ENCODE measurements around the gene KL.

The KL gene

DNA sequence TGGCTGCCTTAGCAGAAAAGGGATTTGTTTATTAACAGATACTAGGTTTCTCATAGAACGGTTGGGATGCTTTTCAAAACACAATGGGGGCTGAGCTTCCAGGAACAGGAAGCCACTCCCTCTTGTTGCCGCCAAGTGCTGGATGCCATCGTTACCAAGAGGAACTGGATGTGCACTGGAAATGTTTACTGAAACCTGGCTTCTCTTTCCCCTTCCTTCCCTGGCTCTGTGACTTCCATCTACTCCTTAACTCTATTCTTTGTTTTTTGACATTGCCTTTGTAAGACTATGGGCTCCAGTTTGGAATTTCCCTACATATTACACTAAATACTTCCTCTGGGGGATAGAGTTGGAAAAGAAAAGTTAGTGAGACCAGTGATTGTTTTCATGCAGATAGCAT, 11.7 kb upstream of the KL start:
- DNase-seq (ENCODE audit: low spot score) = no peak

DNA sequence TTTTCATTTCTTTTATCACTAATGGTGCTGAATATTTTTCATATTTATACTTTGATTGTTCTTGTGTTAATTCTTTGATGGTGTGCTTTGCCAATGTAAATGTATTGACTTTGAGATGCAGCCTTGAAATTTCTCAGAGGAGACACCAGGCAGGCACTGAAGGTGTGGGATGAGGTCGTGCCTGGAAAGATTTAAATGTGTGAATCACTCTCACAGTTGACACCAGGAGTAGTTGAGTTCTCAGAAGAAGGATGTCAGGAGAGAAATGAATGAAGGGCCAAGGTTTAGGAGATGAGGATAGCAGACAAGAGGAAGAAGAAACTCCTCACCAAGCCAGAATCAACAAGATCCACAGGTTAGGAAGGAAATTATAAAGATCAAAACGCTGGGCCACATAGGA, 10.1 kb upstream of the KL start:
- DNase-seq (ENCODE audit: low spot score) = no peak

DNA sequence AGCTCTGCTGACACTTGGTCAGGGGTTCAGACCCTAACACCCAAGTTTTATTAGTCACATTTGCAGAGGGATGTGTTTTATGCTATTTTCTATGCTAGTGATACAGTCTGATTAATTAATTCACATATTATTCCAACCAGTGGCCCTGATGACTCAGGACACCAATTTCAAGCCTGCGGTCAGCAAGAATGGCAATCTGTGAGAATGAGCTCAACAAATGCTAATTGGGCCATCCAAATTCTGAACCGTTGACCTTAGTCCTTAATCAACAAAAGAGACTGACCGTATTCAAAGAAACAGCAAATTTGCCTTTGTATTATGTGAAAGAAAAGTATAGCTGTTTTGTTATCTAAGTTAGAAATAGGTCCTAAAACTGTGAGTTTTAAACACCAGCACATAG, 9.6 kb upstream of the KL start:
- DNase-seq (ENCODE audit: low spot score) = no peak

DNA sequence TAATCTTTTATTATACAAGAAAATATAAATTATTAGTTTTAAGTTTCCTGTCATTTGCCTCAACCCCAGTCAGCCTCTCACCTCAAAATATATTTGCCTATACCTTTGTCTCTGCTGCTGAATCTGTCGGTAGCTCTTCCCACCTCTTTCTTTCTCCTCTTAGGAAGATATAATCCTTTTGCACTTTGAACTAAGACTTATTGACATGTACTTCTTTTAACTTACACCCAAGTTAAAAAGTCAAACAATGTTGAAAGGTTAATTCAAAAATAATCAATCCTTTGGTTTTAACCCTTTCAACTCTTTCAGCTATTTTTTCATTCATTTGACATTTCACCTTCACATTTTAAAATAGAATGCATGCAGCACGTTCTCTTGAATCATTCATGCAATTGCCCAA, 9.0 kb upstream of the KL start:
- DNase-seq (ENCODE audit: low spot score) = no peak

DNA sequence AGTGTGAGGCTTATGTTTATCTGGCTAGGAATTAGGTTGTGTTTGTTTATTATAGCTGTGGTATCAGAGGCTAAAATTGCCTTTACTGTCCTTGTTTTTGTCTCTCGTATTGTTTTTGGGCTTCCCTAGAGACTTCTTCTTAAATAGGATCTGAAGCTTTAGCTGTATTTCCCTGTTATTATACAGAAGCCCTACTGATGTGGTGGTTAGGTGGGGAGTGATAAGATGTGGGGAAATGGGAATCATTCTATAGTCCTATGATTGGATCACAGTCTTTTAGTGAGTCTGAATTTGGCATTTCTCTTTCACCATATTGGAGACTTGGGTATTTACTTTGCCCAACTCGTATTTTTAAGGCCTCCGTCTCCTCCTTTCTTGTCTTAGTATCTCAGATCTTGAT, 8.3 kb upstream of the KL start:
- no peak for DNase-seq (ENCODE audit: low spot score)

DNA sequence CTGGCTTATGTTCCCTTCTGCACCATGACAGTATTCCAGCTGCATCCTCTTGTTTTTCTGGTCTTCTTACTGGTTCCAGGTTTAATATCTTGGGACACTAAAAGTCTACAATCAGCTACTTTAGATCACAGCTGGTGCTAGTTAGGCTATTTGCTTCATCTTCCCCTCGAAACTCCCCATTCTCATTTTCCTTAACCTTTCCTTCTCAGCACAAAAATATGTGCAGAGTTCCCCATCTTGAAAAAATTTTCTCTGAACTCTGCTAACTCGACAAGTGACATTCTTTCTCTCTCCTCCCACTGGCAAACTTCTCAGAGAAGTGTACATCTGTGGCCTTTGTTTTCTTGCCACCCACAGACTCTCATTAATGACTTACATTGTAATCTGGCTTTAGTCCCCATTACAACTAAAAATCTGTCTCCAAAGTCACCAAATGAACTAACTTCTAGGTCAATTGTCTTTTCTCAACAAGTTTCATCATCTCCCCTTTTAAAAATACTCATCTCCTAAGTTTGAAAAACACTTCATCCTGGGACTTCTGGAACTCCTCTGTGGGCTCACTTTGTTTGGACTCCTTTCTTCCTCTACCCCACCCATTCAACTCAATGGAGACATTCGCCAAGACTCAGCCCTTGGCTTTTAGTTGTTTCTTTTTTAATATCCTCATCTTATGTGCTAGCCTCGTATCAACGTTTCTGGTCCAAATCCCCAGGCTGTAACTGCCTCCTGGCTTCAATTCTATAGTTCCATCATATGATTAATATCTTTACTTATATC, 7.1 kb upstream of the KL start:
- no peak for DNase-seq (ENCODE audit: low spot score)

DNA sequence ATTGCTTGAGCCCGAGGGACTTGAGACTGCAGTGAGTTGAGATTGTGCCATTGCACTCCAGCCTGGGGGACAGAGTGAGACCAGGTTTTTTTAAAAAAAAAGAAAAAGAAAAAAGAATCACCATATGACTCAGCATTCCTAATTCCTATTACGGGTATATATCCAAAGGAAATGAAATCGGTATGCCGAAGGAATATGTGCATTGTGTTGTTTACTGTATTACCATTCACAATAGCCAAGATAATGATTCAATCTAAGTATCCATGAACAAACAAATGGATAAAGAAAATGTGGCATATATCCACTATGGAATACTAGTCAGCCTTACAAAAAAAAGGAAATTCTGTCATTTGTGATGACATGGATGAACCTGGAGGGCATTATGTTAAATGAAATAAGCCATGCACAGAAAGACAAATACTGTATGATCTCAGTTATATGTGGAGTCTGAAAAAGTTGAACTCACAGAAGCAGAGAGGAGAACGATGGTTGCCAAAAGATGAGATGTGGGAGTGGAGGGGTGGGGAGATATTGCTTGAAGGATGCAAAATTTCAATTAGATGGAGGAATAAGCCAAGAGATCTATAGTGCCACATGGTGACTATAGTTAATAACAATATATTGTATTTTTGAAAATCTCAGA, 4.3 kb upstream of the KL start:
- no peak for DNase-seq (ENCODE audit: low spot score)

DNA sequence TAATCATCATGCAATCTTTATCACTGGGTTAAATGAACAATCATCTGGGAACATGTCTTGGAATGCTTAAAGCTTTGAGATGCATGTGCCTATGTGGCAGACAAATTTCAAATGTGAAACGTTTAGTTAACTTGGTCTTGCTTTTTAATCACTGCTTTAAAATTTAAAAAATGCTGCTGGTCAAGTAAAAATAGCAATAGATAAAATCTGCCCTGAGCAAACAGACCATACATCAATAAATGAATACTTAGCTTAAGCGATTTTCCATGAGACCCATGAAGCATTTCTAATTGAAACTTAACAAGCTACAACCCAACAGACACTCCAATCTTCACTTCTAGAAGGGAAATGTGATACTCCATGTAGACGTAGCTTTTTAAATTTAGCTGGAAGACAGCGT, 1.9 kb upstream of the KL start:
- DNase-seq (ENCODE audit: low spot score) = no peak

DNA sequence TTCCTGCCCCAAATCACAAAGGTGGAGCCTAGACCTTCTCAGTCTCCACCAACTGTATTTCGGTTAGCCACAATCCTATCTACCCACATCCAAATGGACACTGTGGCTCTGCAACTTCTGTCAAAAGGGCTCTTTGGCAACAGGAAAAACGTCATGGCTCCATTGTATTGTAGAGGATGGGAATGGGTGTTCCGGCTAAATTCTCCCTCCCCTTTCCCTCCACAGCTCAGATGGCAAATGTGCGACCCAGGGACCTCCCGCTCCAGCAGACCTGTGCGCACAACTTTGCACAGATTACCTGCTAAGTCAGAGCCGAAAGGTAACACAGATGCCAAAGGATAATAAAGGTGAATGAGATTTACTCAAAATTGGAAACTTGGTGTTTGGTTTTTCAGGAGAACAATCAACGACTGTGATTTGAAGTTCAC, 968 bp upstream of the KL start:
- no peak for DNase-seq (ENCODE audit: low spot score)

DNA sequence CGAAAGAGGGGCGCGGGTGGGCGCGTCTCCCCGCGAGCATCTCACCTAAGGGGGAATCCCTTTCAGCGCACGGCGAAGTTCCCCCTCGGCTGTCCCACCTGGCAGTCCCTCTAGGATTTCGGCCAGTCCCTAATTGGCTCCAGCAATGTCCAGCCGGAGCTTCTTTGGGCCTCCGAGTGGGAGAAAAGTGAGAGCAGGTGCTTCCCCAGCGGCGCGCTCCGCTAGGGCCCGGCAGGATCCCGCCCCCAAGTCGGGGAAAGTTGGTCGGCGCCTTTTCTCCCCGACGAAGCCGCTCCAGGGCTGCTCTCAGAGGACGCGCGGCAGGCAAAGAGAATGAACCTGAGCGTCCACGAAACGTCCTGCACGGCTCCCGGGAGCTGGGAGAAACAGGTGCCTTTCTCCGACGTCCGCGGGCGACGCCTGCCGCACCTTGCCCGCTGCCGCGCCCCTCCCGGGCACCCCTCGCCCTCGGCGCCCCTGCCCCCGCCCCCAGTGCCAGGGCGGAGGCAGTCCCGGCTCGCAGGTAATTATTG, 366 bp upstream of the KL start:
- DNase-seq (ENCODE audit: low spot score) = no peak

DNA sequence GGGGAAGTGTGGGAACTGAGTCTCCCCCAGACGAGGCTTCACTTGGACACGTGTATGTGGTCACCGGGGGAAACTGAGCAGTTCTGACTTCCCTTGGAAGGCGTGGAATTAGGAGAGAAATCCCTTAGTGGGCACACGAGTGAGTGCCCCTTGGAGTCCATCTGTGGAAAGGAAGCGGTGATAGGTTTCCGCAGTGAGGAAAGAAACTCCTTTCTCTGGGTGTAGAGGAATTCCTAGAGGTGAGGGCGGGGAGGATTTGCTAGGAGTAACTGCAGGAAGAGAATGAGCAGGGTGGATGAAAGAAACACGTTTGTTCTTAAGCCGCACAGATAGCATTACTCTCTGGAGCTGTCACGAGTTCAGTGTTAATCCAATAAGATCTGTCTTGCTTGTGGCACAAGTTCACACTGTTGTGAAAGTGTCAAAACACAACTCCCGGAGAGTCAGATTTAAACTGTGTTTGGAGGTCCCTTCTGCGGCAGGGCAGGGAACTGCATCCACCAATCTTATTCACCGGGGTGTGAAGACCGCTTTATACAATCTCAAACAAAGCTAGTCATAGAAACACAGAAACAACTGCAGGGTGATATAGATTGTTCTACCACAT, 1.2 kb downstream of the KL start:
- DNase-seq (ENCODE audit: low spot score) = peak; percentile 39

DNA sequence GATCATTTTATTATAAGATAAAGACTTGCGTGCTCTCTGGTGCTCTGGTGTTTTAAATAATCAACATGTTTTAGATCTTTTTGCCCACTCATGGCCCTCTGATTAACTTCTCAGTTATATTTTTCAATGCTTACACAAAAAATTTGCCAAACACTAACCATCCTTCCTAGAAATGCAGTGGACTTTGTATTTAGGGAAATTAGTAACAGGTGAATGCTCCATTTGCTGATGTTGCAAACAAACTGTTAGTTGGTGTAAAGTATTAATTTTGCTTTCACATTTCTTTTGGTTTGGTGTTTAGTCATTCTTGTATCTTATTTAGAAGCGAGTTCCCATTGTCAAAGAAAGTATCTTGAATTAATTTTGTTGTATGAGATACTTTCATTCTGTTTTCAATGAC, 2.7 kb downstream of the KL start:
- no peak for DNase-seq (ENCODE audit: low spot score)

DNA sequence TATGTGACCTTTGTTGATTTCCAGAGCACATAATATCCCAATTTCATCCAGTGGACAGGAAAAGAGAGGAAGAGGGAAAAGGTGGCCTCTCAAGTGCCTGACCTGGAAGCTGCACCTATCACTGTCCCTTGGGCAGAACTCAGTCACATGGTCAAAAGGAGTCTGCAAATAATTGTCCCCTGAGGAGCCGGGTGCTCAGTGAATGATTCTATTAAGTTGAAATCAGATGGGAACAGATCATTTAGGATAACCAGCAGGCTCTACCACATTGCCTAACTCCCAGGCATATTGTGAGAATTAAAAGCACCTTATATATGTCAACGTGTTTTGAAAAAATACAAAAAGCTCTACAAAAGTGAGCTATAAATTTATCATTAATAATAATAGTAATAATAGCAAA, 6.8 kb downstream of the KL start:
- no peak for DNase-seq (ENCODE audit: low spot score)

DNA sequence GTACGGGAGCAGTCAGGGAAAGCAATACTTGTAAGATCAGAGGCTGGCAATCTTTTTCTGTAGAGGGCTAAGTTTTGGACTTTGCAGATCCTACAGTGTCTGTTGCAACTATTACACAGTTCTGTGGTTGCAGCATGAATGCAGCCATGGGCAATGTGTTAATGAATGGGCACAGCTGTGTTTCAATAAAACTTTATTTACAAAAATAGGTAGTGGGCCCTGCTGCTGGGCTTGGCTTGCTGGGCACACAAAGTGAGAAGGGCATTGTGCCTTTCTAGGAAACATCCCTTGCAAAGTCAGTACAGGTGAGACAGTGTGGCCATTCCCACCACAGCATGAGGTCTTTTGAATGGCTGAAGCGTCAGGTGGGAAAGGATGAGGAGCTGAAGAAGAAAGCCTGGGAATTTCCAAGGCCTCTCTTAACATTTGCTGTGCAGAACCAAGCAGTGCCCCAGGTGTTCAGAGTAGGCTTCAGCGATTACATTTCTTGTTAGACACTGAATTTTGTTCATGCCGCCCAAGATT, 9.1 kb downstream of the KL start:
- DNase-seq (ENCODE audit: low spot score) = no peak

DNA sequence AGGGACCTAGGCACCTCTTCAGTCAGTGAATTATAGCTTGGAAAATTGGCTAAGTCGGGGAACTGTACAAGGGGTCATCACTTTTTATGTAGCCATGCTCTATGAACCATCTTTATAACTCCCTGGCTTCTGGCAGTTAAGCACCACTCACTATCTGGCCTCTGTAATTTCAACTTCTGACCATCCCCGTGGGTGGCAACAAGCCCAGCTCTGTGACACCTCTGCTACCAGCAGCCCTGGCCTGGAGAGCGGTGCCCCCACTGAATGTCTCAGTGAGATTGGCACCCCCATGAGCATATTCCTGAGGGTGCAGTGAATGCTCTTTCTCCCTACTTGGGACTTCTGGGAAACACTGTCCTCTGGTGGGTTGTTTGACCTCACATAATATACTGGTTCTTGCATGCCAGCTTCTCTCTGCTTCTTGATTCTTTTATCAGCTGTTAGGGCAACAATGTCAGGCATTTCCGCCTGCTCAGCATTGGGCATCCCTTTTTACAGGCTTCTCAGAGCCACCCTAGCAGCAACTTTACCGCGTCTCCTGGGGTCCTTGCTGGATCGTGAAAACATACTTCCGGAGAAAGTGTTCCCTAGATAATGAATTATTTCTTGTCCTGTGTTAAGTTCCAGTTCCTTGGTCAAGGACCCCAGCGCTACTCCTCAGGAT, 10.4 kb downstream of the KL start:
- DNase-seq (ENCODE audit: low spot score) = no peak

DNA sequence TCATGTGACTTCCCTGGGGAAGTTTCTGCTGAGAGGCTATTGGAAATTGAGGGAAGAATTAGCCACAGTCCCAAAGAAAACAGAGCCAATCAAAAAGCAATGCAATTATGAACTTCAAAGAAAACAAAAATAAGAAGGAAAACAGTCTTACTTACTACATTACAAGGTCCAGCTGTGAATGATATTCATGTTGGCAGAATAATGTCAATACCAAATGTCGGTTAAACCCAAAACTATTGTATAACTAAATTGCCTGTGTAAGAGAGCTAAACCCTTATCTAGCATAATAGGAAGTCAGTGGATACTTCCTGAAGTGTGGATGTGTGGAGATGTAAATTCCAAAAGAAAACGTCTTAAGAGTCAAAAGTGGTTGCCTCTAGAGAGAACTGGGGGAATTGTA, 12.4 kb downstream of the KL start:
- DNase-seq (ENCODE audit: low spot score) = no peak

DNA sequence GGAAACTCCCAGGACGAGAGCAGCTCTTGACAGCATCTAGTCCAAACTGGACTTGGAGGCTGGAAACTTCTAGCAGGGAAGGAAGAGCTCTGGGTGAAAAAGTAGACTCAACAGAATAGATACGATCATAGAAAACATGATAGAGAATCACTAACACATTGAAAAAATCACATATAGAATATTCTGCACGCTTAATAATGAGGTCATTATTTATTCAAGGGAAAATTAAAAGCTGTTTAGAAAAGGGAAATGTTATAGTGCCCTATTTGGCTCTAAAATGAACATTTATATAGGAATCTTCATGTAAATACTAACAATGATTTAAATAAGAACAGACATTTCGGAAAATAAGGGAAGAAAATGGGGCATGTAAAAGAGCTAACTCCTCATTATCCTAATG, 15.1 kb downstream of the KL start:
- DNase-seq (ENCODE audit: low spot score) = no peak

DNA sequence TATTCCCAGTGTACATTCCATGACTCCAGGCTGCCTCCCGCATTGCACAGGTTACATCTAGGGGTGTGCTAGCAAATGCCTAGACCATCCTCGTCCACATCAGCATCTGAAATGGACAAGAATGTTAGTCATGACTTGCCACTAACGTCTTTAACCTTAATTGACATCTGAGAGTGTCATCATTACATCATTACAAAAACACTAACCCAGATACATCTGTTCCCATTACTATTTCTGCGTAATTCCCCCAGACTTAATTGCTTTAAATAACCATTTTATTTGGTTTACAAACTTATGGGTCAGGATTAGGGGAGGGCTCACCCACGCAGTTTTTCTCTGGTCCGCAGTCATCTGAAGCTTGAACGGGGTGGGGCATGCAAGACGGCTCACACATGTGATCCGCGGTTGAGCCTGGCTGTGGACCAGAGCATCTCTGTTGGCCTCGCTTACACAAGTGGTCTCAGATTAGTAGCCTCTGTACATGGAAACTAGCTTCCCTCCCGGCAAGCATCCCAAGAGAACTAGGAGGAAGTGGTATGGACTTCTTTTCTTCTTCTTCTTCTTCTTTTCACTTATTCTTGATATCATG, 15.9 kb downstream of the KL start:
- DNase-seq (ENCODE audit: low spot score) = no peak

DNA sequence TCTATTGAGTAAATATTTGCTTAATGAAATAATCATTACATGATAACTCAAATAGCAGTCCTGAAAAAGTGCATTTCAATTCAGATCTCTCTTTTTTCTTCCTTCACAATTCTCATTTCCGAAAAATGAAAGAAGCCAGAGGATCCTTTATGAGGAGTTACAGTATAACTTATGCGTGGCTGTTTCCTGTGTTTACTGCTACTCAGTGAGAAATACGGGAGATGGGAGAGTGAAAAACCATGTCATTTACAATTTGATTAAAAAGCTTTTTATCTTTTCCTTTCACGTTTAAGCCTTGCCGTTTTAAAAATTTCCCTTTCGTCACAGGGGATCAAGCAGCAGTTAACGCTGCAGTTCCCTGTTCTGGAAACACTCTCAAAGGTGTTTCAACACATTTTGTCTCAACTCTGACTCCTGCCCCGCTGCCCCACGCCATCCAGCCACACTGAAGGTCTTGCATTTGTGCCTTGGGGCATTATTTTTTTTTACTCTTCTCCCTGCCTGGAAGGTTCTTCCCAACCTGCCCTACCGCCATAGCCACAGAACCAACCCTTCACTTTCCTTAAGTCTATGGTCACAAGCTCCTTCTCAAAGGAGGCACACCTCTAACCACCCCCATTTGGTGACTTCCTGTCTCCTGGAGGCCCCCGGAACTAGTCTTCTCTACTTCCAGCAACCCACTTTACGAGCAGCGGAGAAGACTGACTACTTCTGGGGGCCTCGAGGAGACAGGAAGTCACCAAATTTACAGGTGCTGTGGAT, 17.0 kb downstream of the KL start:
- DNase-seq (ENCODE audit: low spot score) = no peak

DNA sequence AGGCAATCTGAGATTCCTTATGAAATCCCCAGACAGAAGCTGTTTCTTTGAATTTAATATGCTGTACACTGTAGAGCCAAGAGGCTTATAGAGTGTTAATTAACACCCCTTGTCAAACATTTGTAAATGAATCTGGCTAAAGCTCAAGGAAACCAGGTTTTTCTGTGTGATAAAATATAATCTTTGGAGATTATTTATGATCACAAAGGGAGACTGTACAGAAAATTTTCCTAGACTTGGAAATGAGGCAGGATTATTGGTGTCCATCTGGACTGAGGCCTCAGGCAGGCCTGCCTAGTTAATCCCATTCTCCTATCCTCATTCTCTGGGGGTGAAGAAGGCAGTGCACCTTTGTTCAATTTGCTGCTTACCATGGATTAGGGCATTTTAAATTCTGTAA, 17.8 kb downstream of the KL start:
- no peak for DNase-seq (ENCODE audit: low spot score)

DNA sequence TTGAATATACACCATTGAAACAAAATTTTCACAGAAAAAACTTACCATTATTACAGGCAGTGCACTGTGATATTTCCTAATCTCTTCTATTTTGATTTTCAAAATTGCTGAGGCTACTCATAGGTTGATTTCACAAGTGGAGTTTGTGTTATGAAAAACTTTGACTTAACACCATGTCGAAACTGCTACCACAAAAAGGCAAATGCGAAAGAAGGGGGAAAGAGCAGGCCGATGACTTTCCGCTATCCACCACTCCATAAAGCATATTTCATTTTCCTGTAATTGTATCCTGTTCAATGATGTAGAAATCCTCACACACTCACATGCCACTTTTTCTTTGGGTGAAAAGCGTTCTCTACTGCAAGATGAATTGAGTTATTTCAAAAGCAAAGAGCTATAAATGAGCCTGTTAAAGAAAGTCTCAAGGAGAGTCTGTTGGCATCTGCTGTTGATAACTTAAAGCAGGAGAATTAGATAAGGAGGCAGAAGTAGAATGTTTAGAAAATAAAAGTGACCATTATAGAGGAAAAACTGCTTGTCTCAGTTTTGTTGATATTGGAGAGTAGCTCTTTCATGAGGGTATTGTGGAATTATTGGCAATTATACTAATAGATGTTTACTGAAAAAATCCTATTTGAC, 18.8 kb downstream of the KL start:
- DNase-seq (ENCODE audit: low spot score) = no peak

Data from Ammon's horn (tissue), 1 donor.